ENCODE data around the gene KRT39.

The KRT39 gene

DNA sequence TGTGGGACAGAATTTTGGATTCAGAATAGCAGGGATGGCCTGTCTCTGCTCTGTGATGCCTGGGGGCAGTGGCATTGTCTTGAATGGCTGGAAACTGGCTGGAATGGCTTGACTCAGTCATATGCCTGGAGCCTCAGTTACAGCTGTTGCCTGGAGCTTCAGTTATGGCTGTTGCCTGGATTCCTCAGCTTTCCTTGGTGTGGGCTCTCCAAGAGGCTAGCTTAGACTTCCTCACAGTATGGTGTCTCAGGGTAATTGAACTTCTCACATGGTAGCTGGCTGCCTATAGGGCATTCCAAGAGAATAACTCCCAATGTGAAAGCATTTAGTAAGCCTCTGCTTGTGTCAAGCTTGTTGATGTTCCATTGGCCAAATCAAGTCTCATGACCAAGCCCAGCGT is 50.4 kb downstream of the KRT39 start:
- Histone ChIP-seq H3K27ac (no peak overlapping the region), H3K4me1 (peaks cover 0 to 10% (median 4%) of the 10 kb centered on the region in 4 donors), H3K36me3 (no peaks in the 10 kb centered on the region), H3K27me3 (no peaks in the 10 kb centered on the region), H3K4me3 (no peak overlapping the region), H3K9me3 (no peaks in the 10 kb centered on the region)
- DNase-seq: no peak
- TF ChIP-seq, protein P1, sequence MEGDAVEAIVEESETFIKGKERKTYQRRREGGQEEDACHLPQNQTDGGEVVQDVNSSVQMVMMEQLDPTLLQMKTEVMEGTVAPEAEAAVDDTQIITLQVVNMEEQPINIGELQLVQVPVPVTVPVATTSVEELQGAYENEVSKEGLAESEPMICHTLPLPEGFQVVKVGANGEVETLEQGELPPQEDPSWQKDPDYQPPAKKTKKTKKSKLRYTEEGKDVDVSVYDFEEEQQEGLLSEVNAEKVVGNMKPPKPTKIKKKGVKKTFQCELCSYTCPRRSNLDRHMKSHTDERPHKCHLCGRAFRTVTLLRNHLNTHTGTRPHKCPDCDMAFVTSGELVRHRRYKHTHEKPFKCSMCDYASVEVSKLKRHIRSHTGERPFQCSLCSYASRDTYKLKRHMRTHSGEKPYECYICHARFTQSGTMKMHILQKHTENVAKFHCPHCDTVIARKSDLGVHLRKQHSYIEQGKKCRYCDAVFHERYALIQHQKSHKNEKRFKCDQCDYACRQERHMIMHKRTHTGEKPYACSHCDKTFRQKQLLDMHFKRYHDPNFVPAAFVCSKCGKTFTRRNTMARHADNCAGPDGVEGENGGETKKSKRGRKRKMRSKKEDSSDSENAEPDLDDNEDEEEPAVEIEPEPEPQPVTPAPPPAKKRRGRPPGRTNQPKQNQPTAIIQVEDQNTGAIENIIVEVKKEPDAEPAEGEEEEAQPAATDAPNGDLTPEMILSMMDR (IDR thresholded peaks at IDR 0.05): no peak
- intact Hi-C loops (cut with DNase I; ENCODE audit: low total_unique reads): loop anchor here (10.0 kb wide), 1 partner anchor 408 kb away; no protein-coding TSS in a partner anchor

DNA sequence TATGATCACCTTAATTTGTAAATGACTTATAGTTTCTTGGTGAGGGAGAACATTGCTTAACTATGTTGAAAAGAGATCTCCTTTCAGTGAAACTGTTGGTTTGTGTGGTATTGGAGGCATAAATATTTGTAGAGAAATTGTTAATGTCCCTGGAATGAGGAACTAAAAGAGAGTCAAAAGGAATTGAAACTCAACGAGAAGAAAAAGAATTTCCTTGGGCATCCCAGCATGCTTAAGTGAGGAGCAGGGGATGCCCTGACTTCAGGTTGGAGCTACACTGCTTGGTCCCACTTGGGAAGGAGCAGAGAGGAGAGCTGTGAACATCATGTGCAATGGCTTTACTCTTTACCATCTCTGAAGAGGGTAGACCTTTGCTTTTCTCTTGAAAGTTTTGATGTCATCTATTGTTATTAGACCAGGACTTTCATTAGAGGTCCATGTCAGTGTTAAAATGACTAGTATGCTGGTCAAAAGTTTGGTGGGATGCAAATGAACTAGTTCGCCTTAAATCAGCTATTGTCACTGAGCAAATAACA is 51.0 kb downstream of the KRT39 start:
- H3K27me3 ChIP-seq: no peaks in the 10 kb centered on the region
- H3K27ac ChIP-seq: no peak overlapping the region
- peaks cover 0 to 16% (median 7%) of the 10 kb centered on the region in 4 donors for H3K4me1 ChIP-seq
- no peak overlapping the region for H3K4me3 ChIP-seq
- TF ChIP-seq, protein P1 (IDR thresholded peaks at IDR 0.05): no peak
- no peaks in the 10 kb centered on the region for H3K36me3 ChIP-seq
- intact Hi-C loops (cut with DNase I; ENCODE audit: low total_unique reads): loop anchor here (10.0 kb wide), 1 partner anchor 409 kb away; no protein-coding TSS in a partner anchor
- no peak for DNase-seq
- no peaks in the 10 kb centered on the region for H3K9me3 ChIP-seq

DNA sequence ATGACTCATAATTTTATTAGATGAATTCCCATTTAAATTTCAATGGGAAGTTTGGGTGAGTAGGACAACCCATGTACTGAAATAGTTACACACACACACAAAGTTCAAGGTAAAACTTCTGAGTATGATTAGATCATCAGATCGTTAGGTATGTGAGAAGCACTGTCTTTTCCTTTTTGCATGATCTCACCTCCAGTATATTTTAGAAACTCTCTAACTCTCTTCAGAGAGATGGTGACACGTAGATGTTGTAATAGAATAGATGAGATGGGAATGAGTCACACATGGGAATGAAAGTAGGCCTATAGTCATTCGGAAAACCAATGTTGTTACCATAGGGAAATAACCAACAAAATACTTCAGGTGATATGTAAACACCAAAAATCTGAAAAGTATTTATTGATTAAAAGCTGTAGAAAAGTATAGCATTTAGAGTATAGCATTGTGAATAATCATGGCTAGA is 51.5 kb downstream of the KRT39 start:
- intact Hi-C loops (cut with DNase I; ENCODE audit: low total_unique reads): loop anchor here (10.0 kb wide), 1 partner anchor 410 kb away; no protein-coding TSS in a partner anchor
- Histone ChIP-seq H3K4me3 (no peak overlapping the region), H3K4me1 (peaks cover 0 to 20% (median 10%) of the 10 kb centered on the region in 4 donors), H3K27ac (no peak overlapping the region), H3K9me3 (no peaks in the 10 kb centered on the region), H3K27me3 (no peaks in the 10 kb centered on the region), H3K36me3 (no peaks in the 10 kb centered on the region)
- TF ChIP-seq, protein P1 (IDR thresholded peaks at IDR 0.05): no peak
- DNase-seq: no peak

DNA sequence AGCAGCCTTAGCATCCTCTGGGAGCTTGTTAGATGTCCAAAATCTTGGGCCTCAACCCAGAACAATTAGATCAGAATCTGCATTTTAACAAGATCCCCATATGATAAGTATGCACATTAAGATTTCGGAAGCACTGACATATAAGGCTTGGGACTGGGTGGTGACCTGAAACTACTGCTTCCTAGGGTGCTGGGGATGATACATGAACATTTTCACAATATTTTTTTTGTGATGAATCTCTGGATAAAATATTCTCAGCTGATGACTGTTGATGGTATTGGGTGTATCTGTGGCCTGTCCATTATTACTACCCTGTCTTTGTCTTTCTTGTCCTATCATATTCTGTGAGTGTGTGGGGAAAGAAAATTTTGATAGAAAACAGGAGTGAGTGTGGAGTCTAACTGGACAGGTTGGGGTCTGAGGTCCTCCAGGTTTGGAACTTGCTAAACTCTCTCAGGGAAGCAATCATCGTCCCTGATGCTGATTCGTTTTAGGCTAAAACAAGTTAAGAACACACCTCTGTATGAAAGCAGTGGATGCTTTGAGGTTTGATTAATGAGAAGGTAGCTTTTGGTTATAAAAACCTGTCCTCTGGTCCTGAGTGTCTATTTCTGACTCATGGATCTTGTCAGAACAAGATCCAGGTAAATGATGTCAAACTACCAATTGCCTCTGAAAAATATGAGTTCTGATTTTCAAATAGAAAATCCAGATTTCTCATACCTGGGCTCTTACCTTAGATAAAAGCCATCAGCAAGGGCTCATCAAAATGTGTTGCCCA is 52.5 kb downstream of the KRT39 start:
- H3K36me3 ChIP-seq: no peaks in the 10 kb centered on the region
- H3K4me3 ChIP-seq: no peak overlapping the region
- intact Hi-C loops (cut with DNase I; ENCODE audit: low total_unique reads): loop anchor here (10.0 kb wide), 1 partner anchor 411 kb away; no protein-coding TSS in a partner anchor
- H3K9me3 ChIP-seq: no peaks in the 10 kb centered on the region
- DNase-seq: no peak
- peaks cover 0 to 28% (median 18%) of the 10 kb centered on the region in 4 donors for H3K4me1 ChIP-seq
- H3K27me3 ChIP-seq: no peaks in the 10 kb centered on the region
- TF ChIP-seq, protein P1 (IDR thresholded peaks at IDR 0.05): no peak
- no peak overlapping the region for H3K27ac ChIP-seq

DNA sequence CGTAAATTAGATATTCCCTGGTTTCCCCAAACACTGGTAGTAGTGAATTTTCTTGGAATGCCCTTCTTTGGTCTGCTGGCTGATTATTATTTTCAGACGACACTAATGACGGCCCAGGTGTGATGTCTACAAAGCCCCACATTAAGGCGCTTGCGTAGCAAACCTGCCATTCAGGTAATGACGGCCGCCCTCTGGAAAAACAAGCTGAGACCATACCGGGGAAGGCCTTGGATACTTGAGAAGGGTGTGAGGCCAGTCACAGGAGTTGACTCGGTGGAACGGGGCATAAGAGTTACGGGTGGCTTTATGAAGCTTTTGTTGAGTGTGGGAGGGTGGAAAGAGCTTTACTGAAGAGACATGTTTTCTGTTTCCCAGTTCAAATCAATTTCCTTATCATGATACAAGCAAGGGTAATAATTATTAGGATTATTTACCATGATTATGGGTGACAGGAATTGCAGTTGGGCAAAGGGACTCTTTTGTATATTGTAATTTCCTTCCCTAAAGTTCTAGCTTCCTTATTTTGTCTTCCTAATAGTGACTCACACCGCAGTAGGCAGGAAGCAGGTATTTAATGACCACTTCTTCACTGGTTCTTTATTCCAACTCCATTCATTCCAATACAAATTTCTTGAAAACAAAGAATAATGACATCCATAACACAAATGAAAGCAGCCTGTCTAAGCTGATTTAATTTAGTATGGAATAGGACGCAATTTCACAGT is 54.1 kb downstream of the KRT39 start:
- Histone ChIP-seq H3K4me3 (no peak overlapping the region), H3K4me1 (peaks cover 0 to 32% (median 18%) of the 10 kb centered on the region in 4 donors), H3K27ac (no peak overlapping the region), H3K9me3 (no peaks in the 10 kb centered on the region), H3K27me3 (no peaks in the 10 kb centered on the region), H3K36me3 (no peaks in the 10 kb centered on the region)
- TF ChIP-seq, protein P1 (IDR thresholded peaks at IDR 0.05): no peak
- intact Hi-C loops (cut with DNase I; ENCODE audit: low total_unique reads): loop anchor here (10.0 kb wide), 1 partner anchor 412 kb away; no protein-coding TSS in a partner anchor
- no peak for DNase-seq

Measured in tibial artery (tissue), 4 donors.